Endodermal cell (in vitro differentiated cells): ENCODE results near the gene PDE4A. TPM values are rescaled to one million over a fixed set of nuclear protein-coding genes. Genes with fewer than 3 reads are reported as not detected.
"Not testable (repeated sequence)": the region's sequence is repeated elsewhere in the genome, so short reads cannot be mapped to it uniquely, and the experiment has no call there.

Source experiments
- DNase-seq: peaks from one replicate; pipeline ENCODE4 v3.0.0-alpha.2; 2017
- H3K27ac ChIP-seq: 2 replicates; pipeline ENCODE4 v1.5.1; 2013; ENCODE audit warnings: mild to moderate bottlenecking, low read depth, low read length, moderate library complexity
- H3K27me3 ChIP-seq: 2 replicates; pipeline ENCODE4 v1.6.1; 2013; ENCODE audit warnings: mild to moderate bottlenecking, low read length, moderate library complexity; ENCODE audit not compliant: insufficient read depth, control insufficient read depth, poor library complexity, severe bottlenecking
- H3K36me3 ChIP-seq: 2 replicates; pipeline ENCODE4 v1.7.0; 2013; ENCODE audit warnings: mild to moderate bottlenecking, low read length, moderate library complexity; ENCODE audit not compliant: control insufficient read depth, insufficient read depth
- H3K4me1 ChIP-seq: one replicate; pipeline ENCODE4 v1.7.0; 2013; ENCODE audit warnings: low read length; ENCODE audit not compliant: control insufficient read depth, insufficient read depth
- H3K4me3 ChIP-seq: 2 replicates; pipeline ENCODE4 v1.5.1; 2013; ENCODE audit warnings: mild to moderate bottlenecking, low read length, moderate library complexity
- H3K9ac ChIP-seq: 2 replicates; pipeline ENCODE4 v1.6.1; 2013; ENCODE audit warnings: mild to moderate bottlenecking, low read length, moderate library complexity; ENCODE audit not compliant: poor library complexity, severe bottlenecking; ENCODE audit errors: extremely low read depth
- H3K9me3 ChIP-seq: 2 replicates; pipeline ENCODE4 v1.6.1; 2013; ENCODE audit warnings: mild to moderate bottlenecking, low read length, moderate library complexity; ENCODE audit not compliant: control insufficient read depth
- H3K27ac Mint-ChIP-seq: 2 replicates; pipeline ENCODE4 v1.8.0; 2020; ENCODE audit warnings: mixed read lengths
- H3K27me3 Mint-ChIP-seq: 2 replicates; pipeline ENCODE4 v1.8.0; 2021; ENCODE audit warnings: mild to moderate bottlenecking, mixed read lengths; ENCODE audit not compliant: insufficient read depth
- H3K36me3 Mint-ChIP-seq: 2 replicates; pipeline ENCODE4 v1.8.0; 2020; ENCODE audit warnings: low read depth, mixed read lengths
- H3K4me1 Mint-ChIP-seq: 2 replicates; pipeline ENCODE4 v1.8.0; 2020; ENCODE audit warnings: mixed read lengths
- H3K4me3 Mint-ChIP-seq: 2 replicates; pipeline ENCODE4 v1.8.0; 2020; ENCODE audit warnings: mild to moderate bottlenecking, moderate library complexity, mixed read lengths
- H3K9me3 Mint-ChIP-seq: 2 replicates; pipeline ENCODE4 v1.8.0; 2020; ENCODE audit warnings: mild to moderate bottlenecking, mixed read lengths
- WGBS, 2 experiments: methylation state at CpG; one replicate each; pipeline versions ENCODE4 v1.1.5 to v1.1.7; 2013; ENCODE audit warnings: missing lambda C conversion rate in 2 of 2, mixed read lengths in 1 of 2; ENCODE audit not compliant: insufficient coverage in 1 of 2, insufficient read length in 1 of 2; 5-methylcytosine and 5-hydroxymethylcytosine counted together
- total RNA-seq, 2 donors: library from RNA; stranded (reverse); fragmentation: NEBNext Ultra II Directional in 1 of 2; extraction: Animal tissue kit (Norgen Biotek cat#: 25700) in 1 of 2; gene quantifications; 2 replicates in 1 of 2; 3 replicates in 1 of 2; pipeline ENCODE4 v1.2.1, GENCODE V29; 2021
- TF ChIP-seq, protein P1 (sequence below): fragments of 200-600 bp; sonication (generic); conservative IDR thresholded peaks from 2 replicates; pipeline ENCODE4 v1.5.0; 2021; ENCODE audit warnings: antibody characterized with exemption, mild to moderate bottlenecking

PDE4A gene
- total RNA-seq, 2 donors from 2014 or later: 1.7 to 2.6 TPM

DNA sequence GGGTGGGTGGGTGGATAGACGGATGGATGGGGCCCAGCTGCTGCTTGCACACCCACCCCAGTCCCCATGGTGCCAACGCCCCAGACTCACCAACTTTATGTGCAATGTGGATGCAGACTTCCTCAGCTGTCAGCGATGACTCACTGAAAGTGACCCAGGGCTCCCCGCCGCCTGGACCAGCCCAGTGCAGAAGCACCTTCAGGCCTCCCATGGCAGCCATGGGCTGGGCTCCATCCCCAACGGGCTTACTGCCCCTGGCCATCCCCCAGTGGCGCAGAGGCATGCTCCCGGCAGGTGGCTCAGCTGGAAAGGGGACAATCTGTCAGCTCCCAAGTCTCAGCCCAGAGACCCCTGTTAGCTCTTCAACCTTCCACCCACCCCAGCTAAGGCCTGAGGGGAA lies 42.2 kb upstream of the PDE4A start:
- H3K27ac ChIP-seq: no peak overlapping the region
- Mint-ChIP-seq H3K9me3 (no peaks in the 10 kb centered on the region), H3K36me3 (peaks cover 17% of the 10 kb centered on the region), H3K4me3 (no peak overlapping the region), H3K27ac (no peak overlapping the region), H3K4me1 (peaks cover 6% of the 10 kb centered on the region), H3K27me3 (no peaks in the 10 kb centered on the region)
- peaks cover 10% of the 10 kb centered on the region for H3K36me3 ChIP-seq
- no peak overlapping the region for H3K9ac ChIP-seq
- H3K9me3 ChIP-seq: no peaks in the 10 kb centered on the region
- H3K4me1 ChIP-seq: no peaks in the 10 kb centered on the region
- WGBS, 2 experiments: 94 to 100% methylated on average over 4 to 7 of the region's 8 CpGs
- no peak overlapping the region for H3K4me3 ChIP-seq
- no peaks in the 10 kb centered on the region for H3K27me3 ChIP-seq
- DNase-seq: no peak
- TF ChIP-seq, protein P1, sequence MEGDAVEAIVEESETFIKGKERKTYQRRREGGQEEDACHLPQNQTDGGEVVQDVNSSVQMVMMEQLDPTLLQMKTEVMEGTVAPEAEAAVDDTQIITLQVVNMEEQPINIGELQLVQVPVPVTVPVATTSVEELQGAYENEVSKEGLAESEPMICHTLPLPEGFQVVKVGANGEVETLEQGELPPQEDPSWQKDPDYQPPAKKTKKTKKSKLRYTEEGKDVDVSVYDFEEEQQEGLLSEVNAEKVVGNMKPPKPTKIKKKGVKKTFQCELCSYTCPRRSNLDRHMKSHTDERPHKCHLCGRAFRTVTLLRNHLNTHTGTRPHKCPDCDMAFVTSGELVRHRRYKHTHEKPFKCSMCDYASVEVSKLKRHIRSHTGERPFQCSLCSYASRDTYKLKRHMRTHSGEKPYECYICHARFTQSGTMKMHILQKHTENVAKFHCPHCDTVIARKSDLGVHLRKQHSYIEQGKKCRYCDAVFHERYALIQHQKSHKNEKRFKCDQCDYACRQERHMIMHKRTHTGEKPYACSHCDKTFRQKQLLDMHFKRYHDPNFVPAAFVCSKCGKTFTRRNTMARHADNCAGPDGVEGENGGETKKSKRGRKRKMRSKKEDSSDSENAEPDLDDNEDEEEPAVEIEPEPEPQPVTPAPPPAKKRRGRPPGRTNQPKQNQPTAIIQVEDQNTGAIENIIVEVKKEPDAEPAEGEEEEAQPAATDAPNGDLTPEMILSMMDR: no peak

DNA sequence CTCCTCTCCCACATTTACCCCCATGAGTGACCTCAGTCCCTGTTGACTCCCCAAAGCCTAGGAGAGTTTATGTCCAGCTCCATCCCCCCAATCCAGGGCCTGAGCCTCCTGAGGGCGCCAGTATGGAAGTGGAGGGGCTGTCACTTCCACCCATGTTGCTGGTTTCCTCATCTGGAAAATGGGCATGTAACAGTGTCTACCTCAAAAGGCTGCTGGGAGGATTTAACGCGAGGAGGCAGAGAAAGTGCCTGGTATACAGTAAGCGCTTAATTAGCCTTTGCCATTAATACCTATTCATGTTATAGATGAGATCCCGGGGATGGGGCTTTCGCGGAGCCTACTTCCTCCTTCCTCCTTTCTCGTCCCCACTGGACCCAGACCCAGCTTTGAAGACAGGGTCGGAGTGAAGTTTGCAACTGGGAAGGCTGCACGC lies 40.4 kb upstream of the PDE4A start:
- TF ChIP-seq, protein P1: no peak
- WGBS, 2 experiments: 0 to 4% methylated on average over 3 to 10 of the region's 10 CpGs
- Histone ChIP-seq H3K9ac (peak overlapping the region; percentile 66), H3K9me3 (no peaks in the 10 kb centered on the region), H3K4me3 (peak overlapping the region; percentile 94), H3K4me1 (no peaks in the 10 kb centered on the region), H3K36me3 (peaks cover 9% of the 10 kb centered on the region), H3K27me3 (no peaks in the 10 kb centered on the region), H3K27ac (peak overlapping the region; percentile 44)
- Mint-ChIP-seq H3K4me1 (peaks cover 6% of the 10 kb centered on the region), H3K36me3 (peaks cover 12% of the 10 kb centered on the region), H3K27me3 (peaks cover 2% of the 10 kb centered on the region), H3K4me3 (peak overlapping the region; percentile 94), H3K27ac (peak overlapping the region; percentile 93), H3K9me3 (no peaks in the 10 kb centered on the region)
- DNase-seq: no peak

DNA sequence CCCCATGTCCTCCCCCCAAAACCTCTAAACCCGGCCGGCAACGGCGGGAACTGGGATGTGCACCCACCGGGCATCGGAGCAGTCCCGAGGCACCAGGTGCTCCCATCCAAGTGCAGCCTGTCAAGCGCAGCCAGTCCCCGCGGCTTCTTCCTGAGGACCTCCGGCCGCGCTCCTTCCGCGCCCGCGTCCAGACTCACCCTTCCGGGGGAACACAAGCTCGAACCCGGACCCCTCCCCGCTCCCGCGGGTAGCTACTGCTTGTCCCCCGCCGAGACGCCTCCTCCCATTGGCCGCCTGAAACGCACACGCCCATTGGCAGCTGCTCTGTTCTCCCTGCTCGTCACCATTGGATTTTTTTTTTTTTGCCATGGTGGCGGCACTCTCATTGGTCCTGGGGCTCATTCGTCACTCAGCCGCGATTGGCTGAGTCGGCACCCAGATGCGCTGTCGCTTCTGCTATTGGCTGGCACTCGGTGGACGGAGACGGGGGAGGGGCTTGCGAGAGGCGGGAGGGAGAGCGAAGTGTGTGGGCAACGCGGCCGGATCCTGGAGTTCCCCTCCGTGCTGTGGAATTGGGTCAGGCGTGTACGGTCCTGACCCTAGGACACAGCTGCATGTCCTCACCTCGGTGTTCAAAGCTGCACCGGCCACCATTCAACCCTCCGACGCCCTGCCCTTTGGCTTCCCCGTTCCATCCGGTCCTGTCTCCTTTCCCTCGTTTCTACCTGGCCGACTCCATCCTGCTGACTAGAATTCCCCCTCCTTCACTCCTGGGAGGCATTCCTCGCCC lies 39.8 kb upstream of the PDE4A start, which contains the start of gene TYK2:
TYK2 (minus strand) TSS at position 260 of the 790 bp plus-strand sequence. CDS start 2,166 bp downstream, outside the sequence.
- Mint-ChIP-seq H3K9me3 (no peaks in the 10 kb centered on the region), H3K27ac (peak within 1 kb of the TSS; percentile 93)
- H3K27ac ChIP-seq: peak within 1 kb of the TSS; percentile 44

DNA sequence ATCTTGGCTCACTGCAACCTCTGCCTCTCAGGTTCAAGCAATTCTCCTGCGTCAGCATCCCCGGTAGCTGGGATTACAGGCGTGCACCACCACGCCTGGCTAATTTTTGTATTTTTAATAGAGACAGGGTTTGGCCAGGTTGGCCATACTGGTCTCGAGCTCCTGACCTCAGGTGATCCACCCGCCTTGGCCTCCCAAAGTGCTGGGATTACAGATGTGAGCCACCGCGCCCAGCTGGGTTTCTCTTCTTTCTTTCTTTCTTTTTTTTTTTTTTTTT lies 37.2 kb upstream of the PDE4A start:
- H3K36me3 ChIP-seq, H3K4me1 Mint-ChIP-seq, H3K9me3 ChIP-seq, H3K27ac Mint-ChIP-seq, DNase-seq, H3K27ac ChIP-seq, H3K27me3 ChIP-seq, H3K9me3 Mint-ChIP-seq, H3K4me1 ChIP-seq, H3K27me3 Mint-ChIP-seq, H3K4me3 ChIP-seq, H3K9ac ChIP-seq, H3K36me3 Mint-ChIP-seq, H3K4me3 Mint-ChIP-seq: not testable (repeated sequence)
- WGBS, 2 experiments: 84 to 93% methylated on average over 6 to 8 of the region's 8 CpGs

More for the DNA sequence above, 39.8 kb upstream of the PDE4A start, which contains the start of gene TYK2:
- H3K4me1 Mint-ChIP-seq: peaks cover 6% of the 10 kb centered on the region
- DNase-seq: peak; percentile 99
- Histone ChIP-seq H3K9ac (peak within 1 kb of the TSS; percentile 66), H3K4me3 (peak within 1 kb of the TSS; percentile 94), H3K9me3 (no peaks in the 10 kb centered on the region), H3K27me3 (no peaks in the 10 kb centered on the region), H3K4me1 (no peaks in the 10 kb centered on the region), H3K36me3 (peaks cover 6% of the 10 kb centered on the region)
- 0% methylated on average over 36 to 58 of the region's 58 CpGs for WGBS, 2 experiments
- H3K27me3 Mint-ChIP-seq: peaks cover 2% of the 10 kb centered on the region
- TF ChIP-seq, protein P1: no peak
- H3K36me3 Mint-ChIP-seq: peaks cover 9% of the 10 kb centered on the region
- peak within 1 kb of the TSS; percentile 94 for H3K4me3 Mint-ChIP-seq
